Activated naive CD4-positive, alpha-beta T cell (primary cell): ENCODE measurements around the gene UCKL1.
"Not testable (repeated sequence)": the region's sequence is repeated elsewhere in the genome, so short reads cannot be mapped to it uniquely, and the experiment has no call there.

Source experiments
- DNase-seq, 4 experiments: peaks; one replicate each; lab custom pipeline; 2025; lab: John Stamatoyannopoulos, UW

Gene UCKL1

DNA sequence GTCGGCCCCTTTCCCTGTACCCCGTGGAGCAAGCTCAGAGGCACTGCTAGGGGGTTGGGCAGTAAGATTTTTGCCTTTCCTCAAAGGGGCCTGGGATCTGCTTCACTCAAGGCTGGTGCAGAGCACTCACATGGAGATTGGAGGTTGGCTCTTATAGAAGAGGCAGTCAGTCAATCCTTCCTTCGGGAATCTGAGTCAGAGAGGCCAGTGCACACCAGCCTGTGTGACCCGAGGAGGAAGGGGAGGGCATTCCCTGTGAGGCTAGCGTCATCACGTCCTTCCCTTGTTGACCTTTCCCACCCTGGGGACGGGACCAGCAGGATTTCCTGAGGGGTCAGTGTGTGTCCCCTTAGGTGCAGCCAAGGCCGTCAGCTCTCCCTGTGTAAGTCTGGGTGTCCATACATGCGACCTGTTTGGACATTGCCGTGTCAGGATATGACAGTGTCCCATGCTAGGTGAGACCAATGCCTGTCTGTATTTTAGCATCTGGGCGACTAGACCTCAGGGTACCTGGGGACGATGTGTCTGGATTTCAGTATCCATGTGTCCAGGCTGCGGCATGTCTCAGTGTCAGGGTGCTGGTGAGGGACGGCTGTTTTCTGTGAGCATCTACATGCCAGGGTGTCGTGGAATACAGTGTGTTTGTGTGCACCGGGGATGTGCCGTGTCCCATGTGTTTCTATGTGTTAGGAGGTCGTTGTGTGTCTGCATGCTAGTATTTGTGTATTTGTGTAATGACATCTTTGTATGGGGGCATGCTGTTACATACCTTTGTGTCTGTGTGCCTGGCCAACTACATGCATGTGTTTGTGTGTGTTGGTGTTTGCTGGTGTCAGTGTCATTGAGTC is 16.3 kb upstream of the UCKL1 start:
- no peak for DNase-seq

DNA sequence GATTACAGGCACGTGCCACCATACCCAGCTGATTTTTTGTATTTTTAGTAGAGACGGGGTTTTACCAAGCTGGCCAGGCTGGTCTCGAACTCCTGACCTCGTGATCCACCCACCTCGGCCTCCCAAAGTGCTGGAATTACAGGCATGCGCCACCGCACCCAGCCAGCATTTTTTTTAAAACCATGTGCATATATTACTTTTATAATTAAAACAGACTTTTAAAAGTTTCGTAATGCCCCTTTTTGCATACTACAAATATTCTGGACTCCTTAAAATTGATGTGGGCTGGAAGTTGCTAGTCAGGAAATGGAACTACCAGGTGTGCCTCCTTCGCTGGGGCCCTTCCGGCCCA is 15.7 kb upstream of the UCKL1 start:
- DNase-seq: not testable (repeated sequence)

DNA sequence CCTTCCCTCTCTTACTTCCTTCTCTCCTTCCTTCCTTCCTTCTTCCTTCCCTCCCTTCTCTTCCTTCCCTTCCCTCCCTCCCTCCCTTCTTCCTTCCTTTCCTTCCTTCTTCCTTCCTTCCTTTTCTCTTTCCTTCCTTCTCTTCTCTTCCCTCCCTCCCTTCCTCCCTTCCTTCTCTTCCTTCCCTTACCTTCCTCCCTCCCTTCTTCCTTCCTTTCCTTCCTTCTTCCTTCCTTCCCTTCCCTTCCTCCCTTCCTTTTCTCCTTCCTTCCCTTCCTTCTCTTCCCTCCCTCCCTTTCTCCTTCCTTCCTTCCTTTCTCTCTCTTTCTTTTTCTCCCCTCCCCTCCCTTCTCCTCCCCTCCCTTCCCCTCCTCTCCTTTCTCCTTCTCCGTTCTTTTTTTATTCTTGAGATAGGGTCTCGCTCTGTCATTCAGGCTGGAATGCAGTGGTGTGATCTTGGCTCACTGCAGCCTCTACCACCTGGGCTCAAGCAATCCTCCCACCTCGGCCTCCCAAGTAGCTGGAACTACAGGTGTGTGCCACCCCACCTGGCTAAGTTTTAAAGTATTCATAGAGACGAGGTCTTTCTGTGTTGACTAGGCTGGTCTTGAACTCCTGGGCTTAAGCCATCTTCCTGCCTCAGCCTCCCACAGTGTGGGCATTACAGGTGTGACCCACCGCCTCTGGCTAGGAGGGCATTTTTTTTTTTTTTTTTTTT is 14.7 kb upstream of the UCKL1 start:
- DNase-seq: no peak

DNA sequence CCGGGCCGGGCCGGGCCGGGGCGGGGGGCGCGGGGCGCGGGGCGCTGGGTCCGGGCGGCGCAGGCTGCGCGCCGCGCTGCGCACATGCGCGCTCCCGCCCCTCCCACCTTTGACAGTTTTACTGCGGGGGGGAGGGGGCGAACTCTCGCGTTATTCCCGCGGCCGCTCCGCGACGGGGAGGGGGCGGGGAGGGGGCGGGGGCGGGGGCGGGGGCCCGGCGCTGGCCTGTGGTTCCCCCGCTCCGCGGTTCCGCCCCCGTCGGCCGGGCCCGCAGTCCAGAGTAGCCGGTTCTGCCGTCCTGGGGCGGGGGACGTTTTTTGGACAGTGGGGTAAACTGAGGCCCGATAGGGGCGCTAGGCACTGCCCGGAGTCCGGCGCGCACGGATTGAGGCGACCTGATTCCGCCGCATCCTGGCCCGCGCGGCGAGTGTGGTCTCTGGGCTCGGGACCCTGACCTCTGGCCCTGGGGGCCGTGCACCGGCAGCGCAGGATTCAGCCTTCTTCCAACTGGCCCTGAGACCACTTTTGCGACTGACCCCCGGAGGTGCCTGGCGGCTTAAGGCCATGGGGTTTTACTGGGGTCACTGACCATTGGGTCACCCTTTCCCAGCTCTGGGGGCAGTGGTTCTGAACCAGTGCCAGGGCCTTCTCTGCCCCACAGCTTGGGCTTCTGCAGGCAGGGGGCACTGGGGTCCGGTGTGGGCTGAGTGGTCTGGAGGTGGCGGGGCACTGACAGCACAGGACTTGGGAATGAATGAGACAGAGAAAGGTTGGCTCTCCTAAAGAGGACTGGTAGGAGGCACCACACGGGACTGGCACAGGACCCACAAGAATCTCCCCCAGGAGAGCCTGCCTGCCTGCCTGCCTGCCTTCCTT is 13.9 kb upstream of the UCKL1 start, which contains the start of gene ZNF512B:
Gene ZNF512B (minus strand): TSS at position 93 of the 876 bp plus-strand sequence. CDS start 1,980 bp downstream, outside the sequence.
- peak in 2 of 4 experiments; percentile 41 to 69 for DNase-seq

DNA sequence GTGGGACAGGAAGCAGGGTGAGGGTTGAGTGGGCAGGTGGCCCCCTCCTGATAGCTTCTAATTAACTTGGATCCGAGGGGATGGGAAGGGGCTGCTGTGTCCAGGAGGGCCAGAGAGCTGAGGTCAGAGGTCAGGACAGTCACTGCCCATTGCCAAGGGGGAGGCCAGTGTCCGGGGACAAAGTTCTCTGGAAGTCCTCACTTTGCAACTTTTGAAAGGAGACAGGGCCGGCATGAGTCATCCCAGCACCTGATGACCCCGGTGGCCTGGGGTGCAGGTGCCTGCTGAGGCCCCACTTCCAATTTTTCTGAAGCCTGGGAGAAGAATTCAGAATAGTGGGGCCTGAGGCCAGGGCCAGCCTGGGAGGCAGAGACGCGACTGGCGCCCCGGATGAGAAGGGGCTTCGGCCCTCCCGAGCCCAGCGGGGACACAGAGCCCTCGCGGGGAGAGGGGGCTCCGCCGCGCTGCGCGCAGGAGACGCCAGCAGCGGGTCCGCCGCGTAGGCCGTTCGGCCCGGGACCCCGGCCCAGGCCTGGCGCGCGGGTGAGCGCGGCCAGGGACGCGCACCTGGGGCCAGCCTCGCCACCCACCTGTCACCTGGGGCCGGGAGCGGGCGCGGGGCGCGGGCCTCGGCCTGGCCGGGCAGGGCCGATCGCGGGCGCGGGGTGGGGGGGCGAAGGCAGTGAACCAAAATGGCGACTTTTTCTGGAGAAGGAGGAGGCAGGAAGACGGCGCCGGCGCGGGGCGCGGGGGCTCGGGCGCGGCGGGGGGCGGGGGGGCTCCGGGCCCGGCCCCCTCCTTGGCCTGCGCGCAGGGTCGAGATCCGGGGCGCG is 12.9 kb upstream of the UCKL1 start:
- DNase-seq: peak in 1 of 4 experiments; percentile 39

DNA sequence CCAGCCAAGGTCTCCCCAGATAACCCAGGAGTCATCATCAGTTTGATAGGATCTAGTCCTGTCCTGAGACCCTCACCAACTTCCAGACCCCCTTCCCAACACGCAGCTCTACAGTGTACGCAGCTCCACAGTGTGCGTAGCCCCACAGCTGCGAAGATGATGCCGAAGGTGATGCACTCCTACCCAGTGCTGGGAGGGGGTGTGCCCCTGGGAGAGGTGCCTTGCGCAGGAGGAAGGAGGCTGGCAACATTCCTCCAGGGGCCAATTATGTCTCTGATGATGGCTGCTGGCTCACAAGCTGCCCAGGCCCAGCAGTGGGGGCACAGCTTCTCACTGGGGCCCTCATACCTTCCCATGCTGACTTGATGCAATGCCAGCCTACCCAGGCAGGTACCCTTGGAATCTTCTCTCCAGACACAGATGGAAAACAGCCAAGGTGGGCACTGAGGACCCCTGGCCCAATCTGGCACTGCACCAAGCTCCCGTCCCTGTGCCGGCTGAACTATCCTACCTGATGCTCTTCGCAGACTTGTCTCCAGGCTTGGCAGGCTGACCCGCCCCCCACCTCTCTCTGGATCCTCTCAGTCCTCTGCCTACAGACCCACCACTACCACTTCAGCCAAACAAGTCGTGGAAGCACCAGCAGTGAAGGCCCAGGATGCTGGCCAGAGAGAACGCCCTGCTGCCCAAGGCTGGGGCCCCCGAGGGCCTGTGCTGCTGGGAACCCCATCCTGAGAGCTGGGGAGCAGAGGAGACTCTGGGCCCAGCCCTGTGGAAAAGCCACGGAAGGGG is 12.1 kb upstream of the UCKL1 start:
- DNase-seq: no peak

DNA sequence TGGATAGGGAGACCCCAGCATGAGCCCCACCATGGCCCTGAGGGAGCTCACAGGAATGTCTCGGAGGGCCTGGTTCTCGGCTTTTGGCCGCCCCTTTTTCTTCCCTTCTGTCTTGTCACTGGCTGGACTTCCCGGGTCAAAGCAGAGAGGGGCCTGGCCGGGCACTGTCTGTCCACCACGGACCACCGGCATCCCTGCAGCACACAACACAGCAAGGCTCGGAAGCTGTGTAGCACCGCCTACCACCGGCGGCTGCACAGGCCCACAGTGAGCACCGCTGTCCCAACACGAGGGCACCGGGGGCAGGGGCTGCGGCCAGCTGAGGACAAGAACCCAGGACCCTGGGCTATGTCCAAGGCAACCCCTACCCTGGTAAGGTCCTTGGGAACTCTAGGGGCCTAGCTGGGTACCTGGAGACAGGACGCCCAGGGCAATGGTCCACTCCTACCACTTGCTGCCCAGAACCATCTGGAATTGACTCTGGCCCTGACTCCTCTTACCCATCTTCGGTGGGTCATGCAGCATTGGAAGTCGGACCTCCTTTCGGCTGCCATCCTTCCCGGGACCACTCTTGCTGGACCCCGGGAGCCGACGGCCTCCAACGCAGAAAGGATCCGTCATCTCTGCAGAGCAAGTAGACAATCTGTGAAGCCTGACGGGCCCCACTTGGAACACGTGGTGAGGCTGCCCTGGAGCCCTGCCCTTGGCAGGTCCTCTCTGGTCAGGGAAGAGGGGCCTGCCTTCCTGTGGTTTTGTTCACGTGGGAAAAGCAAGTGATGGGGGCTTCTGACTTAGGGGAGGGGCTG is 11.3 kb upstream of the UCKL1 start:
- no peak for DNase-seq

DNA sequence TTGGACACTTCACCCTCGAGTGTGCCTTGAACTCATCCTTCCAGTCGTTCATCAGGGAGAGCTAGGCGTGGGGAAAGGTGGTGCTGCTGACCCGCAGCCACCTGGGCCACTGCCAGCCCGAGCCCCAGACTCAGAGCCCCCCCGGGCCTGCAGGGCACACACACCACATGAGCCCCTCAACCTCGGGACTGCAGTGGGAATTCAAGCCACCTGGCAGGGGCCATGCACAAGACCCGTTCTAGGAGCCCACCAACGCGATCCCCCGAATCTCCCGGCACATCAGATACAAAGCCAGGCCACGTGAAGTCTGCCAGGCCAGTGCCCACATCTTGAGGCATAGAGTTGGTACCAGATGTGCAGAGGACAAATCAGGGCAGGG is 10.7 kb upstream of the UCKL1 start:
- DNase-seq: no peak

DNA sequence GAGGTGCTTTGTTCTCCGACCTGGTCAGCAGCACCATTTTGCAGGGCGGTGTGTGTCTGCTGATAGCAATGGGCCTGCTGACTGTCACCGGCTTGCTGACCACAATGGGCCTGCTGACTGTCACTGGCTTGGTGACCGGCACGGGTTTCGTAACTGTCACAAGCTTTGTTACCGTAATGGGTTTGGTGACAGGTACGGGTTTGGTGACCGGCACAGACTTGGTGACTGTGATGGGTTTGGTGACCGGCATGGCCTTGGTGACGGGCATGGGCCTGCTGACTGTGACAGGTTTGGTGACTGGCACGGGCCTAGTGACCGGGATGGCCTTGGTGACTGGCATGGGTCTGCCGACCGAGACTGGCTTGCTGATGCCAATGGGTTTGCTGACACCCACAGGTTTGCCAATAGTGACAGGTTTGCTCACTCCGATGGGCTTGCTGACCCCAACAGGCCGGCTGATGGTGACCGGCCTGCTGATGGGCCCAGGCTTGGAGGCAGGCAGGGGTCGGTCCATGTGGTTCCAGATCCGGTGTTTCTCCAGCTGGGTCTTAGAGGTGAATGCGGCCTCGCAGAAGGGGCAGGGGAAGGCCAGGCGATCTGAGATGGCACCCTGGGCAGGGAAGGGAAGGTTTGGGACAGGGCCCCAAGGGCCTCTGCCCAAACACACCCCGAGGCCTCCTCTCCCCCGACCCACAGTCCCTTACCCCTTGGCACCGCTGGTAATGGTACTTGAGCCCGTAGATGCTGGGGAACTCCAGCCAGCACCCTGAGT is 10.1 kb upstream of the UCKL1 start:
- no peak for DNase-seq

DNA sequence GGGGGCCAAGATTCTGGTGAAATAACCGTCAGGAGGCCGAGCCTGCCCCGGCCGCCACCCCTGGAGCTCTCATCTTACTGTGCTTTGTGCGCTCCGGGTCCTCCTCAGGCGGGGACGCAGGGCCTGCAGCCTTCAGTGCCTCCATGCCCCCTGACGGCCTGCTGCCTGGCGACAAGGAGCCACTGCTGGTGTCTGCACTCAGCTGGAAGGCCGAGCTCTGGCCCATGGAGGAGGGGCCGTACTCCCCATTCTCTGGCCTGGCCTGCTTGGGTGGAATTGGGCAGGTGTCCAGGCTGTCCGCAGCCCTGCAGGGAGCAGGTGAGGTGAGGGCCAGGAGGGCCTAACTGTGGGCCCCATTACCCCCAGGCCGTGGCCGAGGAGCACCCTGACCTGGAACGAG is 8.2 kb upstream of the UCKL1 start:
- DNase-seq: no peak

DNA sequence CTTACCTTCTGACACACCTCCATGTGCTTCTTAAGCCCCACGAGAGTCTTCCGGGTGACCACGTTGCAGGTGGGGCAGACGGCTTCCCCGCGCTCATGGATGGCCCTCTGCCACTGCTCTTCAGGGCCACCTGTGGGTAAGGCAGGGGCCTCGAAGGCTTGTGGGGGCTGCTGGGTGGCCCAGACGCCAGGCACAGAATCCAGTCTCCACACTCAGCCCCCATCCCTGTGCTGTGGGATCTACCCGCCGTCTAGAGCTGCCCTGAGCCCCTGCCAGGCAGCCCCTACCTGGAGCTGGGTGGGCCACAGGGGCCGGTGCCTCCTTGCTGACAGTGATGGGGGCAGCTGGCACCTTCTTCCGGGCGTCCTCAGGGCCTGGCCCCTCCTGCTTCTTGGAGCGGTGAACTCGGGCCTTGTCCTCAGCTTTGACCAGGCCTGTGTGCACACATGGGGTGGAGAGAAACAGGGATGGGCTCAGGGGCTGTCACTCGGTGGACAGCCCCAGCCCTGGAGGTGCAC is 7.6 kb upstream of the UCKL1 start:
- DNase-seq: no peak

DNA sequence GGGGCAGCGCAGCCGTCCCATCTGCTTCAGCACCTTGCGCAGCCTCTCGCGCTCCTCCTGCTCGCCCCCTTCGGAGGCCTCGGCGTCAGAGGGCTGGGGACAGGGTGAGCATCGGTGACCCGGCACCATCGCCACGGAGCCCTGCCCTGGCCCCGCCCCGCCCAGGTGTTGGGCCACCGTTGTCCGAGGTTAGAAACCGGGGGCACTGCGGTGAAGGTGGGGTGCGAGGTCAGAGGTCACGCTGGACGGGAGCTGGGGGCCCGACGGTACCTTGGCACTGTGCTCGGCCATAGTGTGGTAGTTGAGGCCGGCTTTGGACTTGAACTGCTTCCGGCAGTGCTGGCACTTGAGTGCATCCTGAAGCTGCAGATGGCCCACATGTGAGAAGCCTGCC is 7.1 kb upstream of the UCKL1 start:
- no peak for DNase-seq

DNA sequence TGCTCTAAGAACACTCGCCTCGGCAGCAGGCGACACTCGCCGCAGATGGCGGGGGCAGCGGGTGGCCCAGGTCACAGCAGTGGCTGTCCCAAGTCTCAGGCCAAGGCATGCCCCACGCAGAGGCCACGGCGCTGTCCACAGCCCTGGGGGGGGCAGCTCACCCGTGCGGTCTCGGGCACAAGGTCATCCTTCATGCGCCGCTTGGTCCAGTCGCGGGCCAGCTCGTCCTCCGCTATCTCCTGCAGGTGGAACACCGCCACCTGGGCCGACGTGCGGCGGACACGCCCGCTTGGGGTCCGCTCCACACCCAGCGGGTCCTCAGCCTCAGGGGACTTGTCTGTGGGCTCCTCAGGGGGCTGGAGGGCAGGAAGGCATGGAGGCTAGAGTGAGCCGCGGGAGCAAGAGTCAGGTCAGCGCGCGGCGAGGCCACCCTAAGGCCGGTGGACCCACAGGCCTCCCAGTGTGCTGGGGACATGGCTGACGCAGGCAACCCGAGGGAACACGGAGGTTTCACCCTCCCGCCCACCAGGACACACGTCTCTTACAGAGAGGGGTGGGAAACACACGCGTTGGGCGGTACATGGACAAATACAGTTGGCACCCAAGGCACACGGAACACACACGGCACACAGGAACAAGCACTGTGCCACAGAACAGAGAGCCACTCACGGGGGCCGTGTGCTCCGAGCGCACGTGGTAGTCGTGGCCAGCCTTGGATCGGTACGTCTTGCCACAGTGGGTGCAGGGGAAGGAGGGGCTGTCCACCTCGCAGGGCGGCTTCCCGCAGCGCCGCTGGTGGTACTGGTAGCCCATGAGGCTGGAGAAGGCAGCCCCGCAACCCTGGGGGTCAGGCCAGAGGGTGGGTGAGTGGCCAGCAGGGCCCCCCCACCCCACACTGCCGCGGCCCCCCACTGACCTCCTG is 6.5 kb upstream of the UCKL1 start:
- no peak for DNase-seq

DNA sequence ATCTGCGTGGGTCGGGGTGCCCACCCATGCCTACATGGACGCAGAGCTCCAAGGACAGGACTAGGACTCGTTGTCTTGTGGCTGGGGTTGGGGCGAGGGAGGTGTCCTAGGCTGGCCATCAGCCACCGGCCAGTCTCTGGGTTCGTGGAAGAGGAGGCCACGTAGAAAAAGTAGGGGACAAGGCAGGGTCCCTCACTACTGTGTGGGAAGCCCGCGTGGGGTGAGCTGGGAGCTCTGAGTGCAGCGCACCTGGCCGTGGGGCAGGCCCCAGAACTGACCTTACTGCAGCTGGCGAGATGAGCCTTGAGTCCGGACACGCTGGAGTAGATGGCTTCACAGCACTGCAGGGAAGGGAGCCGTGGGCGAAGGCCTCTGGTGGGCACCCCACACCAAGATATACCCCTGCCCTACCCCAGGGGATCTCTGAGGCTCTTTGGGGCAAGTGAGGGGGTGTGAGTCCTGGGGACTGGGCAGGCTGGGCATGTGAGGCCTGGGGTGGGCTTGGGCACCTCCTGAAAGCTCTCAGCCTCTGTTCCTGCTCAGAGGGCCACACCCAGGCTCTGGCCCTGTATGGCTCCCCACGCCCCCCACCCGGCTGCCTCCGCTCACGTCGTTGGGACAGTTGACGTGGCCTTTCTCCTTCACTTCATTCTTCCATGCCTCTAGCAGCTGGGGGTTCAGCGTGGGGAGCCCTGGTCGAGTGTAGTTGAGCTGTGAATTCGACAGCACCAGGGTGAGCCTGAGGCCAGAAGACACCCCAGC is 5.6 kb upstream of the UCKL1 start:
- DNase-seq: no peak

DNA sequence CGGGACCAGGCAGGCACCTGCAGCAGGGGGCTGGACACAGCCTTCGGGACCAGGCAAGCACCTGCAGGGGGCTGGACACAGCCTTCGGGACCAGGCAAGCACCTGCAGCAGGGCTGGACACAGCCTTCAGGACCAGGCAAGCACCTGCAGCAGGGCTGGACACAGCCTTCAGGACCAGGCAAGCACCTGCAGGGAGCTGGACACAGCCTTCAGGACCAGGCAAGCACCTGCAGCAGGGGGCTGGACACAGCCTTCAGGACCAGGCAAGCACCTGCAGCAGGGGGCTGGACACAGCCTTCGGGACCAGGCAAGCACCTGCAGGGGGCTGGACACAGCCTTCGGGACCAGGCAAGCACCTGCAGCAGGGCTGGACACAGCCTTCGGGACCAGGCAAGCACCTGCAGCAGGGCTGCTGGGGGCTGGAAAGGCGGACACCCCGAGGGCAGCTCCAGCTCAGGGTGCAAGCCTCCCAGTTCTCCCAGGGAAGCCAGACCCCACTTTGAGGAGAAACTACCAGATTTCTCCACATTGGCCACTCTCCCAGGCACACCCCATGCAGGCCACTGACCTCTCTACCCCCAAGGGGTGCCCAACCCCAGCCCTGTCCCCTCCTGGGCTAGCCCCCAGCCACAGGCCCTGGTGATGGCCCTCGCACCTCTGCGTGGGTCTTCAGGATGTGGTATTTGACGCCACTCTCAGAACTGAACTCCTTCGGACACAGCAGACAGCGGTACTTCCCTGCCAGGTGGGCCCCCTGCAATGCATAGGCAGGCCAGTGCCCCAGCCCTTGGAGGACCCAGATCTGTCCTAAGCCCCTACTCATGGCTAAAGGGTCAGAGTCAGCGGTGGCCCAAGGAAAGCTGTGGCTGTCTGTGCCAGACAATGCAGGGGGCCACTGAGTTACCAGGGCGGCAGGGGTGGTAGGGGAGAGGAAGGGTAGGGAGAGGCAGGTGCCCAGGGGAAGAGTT is 4.7 kb upstream of the UCKL1 start:
- DNase-seq: not testable (repeated sequence)

DNA sequence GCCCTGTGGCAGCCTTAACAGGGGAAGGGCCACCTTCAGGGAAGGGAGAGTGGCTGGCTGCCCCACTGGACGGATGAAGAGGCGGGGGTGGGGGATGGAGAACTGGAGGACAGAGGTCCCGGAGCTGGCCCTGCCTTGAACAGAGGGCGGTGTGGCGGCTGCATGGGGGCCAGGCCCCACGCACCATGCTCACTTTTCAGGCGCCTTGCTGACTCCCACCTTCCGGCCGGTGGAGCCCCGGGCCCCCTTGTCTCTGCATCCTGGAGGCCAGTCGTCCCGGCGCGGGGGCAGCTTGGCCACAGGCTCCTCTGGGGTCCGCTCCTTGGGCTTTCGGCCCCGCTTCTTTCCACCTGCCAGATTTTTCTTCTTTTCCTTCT is 3.5 kb upstream of the UCKL1 start:
- DNase-seq: no peak
